K562 (cell line): ENCODE results near the gene THAP12. TPM values are rescaled to one million over a fixed set of nuclear protein-coding genes. Genes with fewer than 3 reads are reported as not detected.
A peak's percentile ranks its signal among the peaks of the same experiment; 100 is the strongest.

Experiments used
- ATAC-seq: fragments of 200-7000 bp; cut with Tn5 transposase; 3 replicates; pipeline ENCODE4 v1.9.1; 2020; ENCODE audit warnings: moderate library complexity
- BruUV-seq: library from RNA; stranded (reverse); fragments of 400-500 nt; replicated peaks from 2 replicates; lab custom pipeline; 2021; lab: Mats Ljungman, UMichigan
- CTCF ChIA-PET: fragments of 300-600 bp; formaldehyde crosslinking; extraction: SDS; loops from one replicate; lab custom pipeline; 2021; ENCODE audit warnings: low intra/inter-chr PET ratio; lab: Yijun Ruan, JAX
- POLR2A ChIA-PET: fragments of 300-600, 350-650 bp; sonication (Branson Sonifier 250); formaldehyde crosslinking; extraction: SDS; loops from one replicate; lab custom pipeline; 2021; ENCODE audit warnings: antibody characterized with exemption, inconsistent platforms; lab: Yijun Ruan, JAX
- DNase-seq, 4 experiments: peaks; one replicate each; pipeline versions ENCODE4 v3.0.0 to v3.0.0-alpha.2; 2011 to 2018; ENCODE audit warnings: low spot score in 3 of 4, mixed read lengths in 3 of 4; ENCODE audit errors: extremely low read depth in 1 of 4
- FAIRE-seq: peaks from 2 replicates; lab custom pipeline; 2011; peaks lifted over from hg19 to GRCh38; lab: Jason Lieb, UNC
- H2AFZ ChIP-seq: 2 replicates; pipeline ENCODE4 v1.6.0; 2011; ENCODE audit warnings: low read depth, low read length, control low read depth, inconsistent platforms
- H3K27ac ChIP-seq: fragments of 200-600 bp; 3 replicates; pipeline ENCODE4 v1.8.0; 2011; ENCODE audit warnings: low read depth, mild to moderate bottlenecking, control low read depth, inconsistent platforms, low read length, moderate library complexity, mixed read lengths; ENCODE audit errors: extremely low read depth
- H3K27me3 ChIP-seq, 2 experiments: fragments of 300-600 bp in 1 of 2; 2 replicates in 1 of 2; 3 replicates in 1 of 2; pipeline versions ENCODE4 v1.6.0 to v1.8.0; 2011; ENCODE audit warnings: inconsistent platforms in 2 of 2, low read length in 2 of 2, mild to moderate bottlenecking in 1 of 2, mixed read lengths in 1 of 2, moderate library complexity in 1 of 2; ENCODE audit not compliant: control insufficient read depth in 2 of 2, insufficient read depth in 2 of 2
- H3K36me3 ChIP-seq: fragments of 300-600 bp; 3 replicates; pipeline ENCODE4 v1.8.0; 2011; ENCODE audit warnings: mild to moderate bottlenecking, low read length, inconsistent platforms; ENCODE audit not compliant: control insufficient read depth, insufficient read depth
- H3K4me1 ChIP-seq, 2 experiments: fragments of 200-600 bp in 1 of 2; replicated peaks in 1 of 2; 2 replicates in 1 of 2; 3 replicates in 1 of 2; pipeline versions ENCODE4 v1.5.1 to v1.8.0; 2011; ENCODE audit warnings: inconsistent platforms in 2 of 2, low read length in 2 of 2, mild to moderate bottlenecking in 1 of 2, mixed read lengths in 1 of 2, moderate library complexity in 1 of 2; ENCODE audit not compliant: control insufficient read depth in 2 of 2, insufficient read depth in 2 of 2
- H3K4me2 ChIP-seq: 2 replicates; pipeline ENCODE4 v1.6.1; 2011; ENCODE audit warnings: low read length, control low read depth, inconsistent platforms, mixed read lengths; ENCODE audit not compliant: insufficient read depth
- H3K4me3 ChIP-seq: fragments of 200-600 bp; sonication (generic), shearing (Covaris generic); 2 replicates; pipeline ENCODE4 v1.5.1; 2016; ENCODE audit warnings: control low read depth, inconsistent platforms
- H3K79me2 ChIP-seq: fragments of 200-600 bp; 3 replicates; pipeline ENCODE4 v1.8.0; 2011; ENCODE audit warnings: low read length, inconsistent platforms; ENCODE audit not compliant: control insufficient read depth, insufficient read depth
- H3K9ac ChIP-seq, 2 experiments: 2 replicates each; pipeline versions ENCODE4 v1.6.0 to v1.6.1; 2011; ENCODE audit warnings: low read depth in 2 of 2, low read length in 2 of 2, control low read depth in 1 of 2, inconsistent platforms in 1 of 2, mild to moderate bottlenecking in 1 of 2, mixed read lengths in 1 of 2; ENCODE audit not compliant: insufficient read depth in 1 of 2
- H3K9me1 ChIP-seq: one replicate; pipeline ENCODE4 v1.6.0; 2011; ENCODE audit warnings: inconsistent platforms, mild to moderate bottlenecking, low read length, moderate library complexity; ENCODE audit not compliant: control insufficient read depth, insufficient read depth
- H3K9me3 ChIP-seq: replicated peaks from 2 replicates; pipeline ENCODE4 v1.5.1; 2011; ENCODE audit warnings: low read depth, low read length, inconsistent platforms; ENCODE audit not compliant: control insufficient read depth, insufficient read depth
- H4K20me1 ChIP-seq: replicated peaks from 2 replicates; pipeline ENCODE4 v1.6.1; 2011; ENCODE audit warnings: low read length, inconsistent platforms, mixed read lengths; ENCODE audit not compliant: control insufficient read depth, insufficient read depth
- BCOR ChIP-seq: fragments of 450-650 bp; IDR thresholded peaks from 2 replicates; pipeline ENCODE4 v1.6.1; 2016
- KDM1A ChIP-seq, 2 experiments: fragments of 450-650 bp; IDR thresholded peaks; 2 replicates each; pipeline ENCODE4 v1.6.1; 2016; ENCODE audit warnings: mild to moderate bottlenecking in 2 of 2
- KDM5B ChIP-seq: fragments of 200-600 bp; sonication (generic); IDR thresholded peaks from 2 replicates; pipeline ENCODE4 v1.6.1; 2012; ENCODE audit warnings: low read depth, mild to moderate bottlenecking, moderate library complexity, low read length, control low read depth, inconsistent platforms; ENCODE audit not compliant: insufficient replicate concordance
- RBM25 ChIP-seq: fragments of 200-400 bp; formaldehyde crosslinking; IDR thresholded peaks from 2 replicates; pipeline ENCODE4 v1.6.1; 2018; ENCODE audit warnings: low read length, low read depth, moderate library complexity; ENCODE audit not compliant: severe bottlenecking
- SRSF9 ChIP-seq: fragments of 200-400 bp; formaldehyde crosslinking; IDR thresholded peaks from 2 replicates; pipeline ENCODE4 v1.6.1; 2017; ENCODE audit warnings: low read depth, low read length, borderline replicate concordance
- ZFP36 ChIP-seq: fragments of 150-350 bp; IDR thresholded peaks from 2 replicates; pipeline ENCODE4 v1.6.1; 2018; ENCODE audit warnings: low read length, low read depth; ENCODE audit not compliant: partially characterized antibody
- WGBS: fragments of 100-300 bp; shearing (Covaris generic); methylation state at CpG from one replicate; pipeline ENCODE4 v1.1.6; 2016; ENCODE audit warnings: low coverage, mixed read lengths; ENCODE audit not compliant: insufficient coverage; ENCODE audit errors: missing lambda C conversion rate; 5-methylcytosine and 5-hydroxymethylcytosine counted together
- in situ Hi-C: fragments of 300-500 bp; cut with MboI; formaldehyde crosslinking; loops from 4 replicates; pipeline ENCODE4 v1.15.0; 2018; ENCODE audit warnings: inconsistent platforms, mixed read lengths
- intact Hi-C: fragments of 100-400 bp; cut with micrococcal nuclease; formaldehyde crosslinking; loops from 2 replicates; pipeline ENCODE4 v1.14.2; 2022
- polyA plus RNA-seq, 8 experiments: library from polyadenylated mRNA; depleted of rRNA in 4 of 8; stranded (reverse) in 5 of 8; unstranded in 3 of 8; fragments of >200 nt; fragmentation: Nextera tagmentation in 2 of 8; fragmentation: Illumina TruSeq in 1 of 8; extraction: Ambion mirVana in 2 of 8; extraction: Trizol in 1 of 8; gene quantifications; 2 replicates each; pipeline versions ENCODE4 v1.2.1 to v1.2.3, GENCODE V29; 2011 to 2014; ENCODE audit warnings: inconsistent platforms in 1 of 8, missing spikeins in 1 of 8
- total RNA-seq, 7 experiments: library from RNA; depleted of rRNA in 6 of 7; stranded (reverse); fragments of >200 nt in 6 of 7; fragmentation: Illumina TruSeq in 2 of 7; extraction: Trizol in 2 of 7; gene quantifications; 2 replicates each; pipeline versions ENCODE4 v1.2.1 to v1.2.3, GENCODE V29; 2011 to 2021; ENCODE audit warnings: low replicate concordance in 1 of 7
- TF ChIP-seq, protein P1 (sequence below), 3 experiments: fragments of 200-800 bp in 1 of 3; sonication (Bioruptor generic) in 1 of 3; sonication (generic) in 1 of 3; formaldehyde crosslinking in 1 of 3; IDR thresholded peaks; 2 replicates each; pipeline versions ENCODE4 v1.6.1 to v1.8.0; 2016 to 2022; ENCODE audit warnings: mild to moderate bottlenecking in 2 of 3, missing compliant biosample characterization in 2 of 3, missing genetic modification characterization in 2 of 3, missing genetic modification reagents in 1 of 3

THAP12 gene
- total and polyA plus RNA-seq, 9 of the 15 experiments (the other 6 are each of a cell fraction or from before 2014, with no cell fraction given) = 28.1 to 103 (median 57.8) TPM

- Histone ChIP-seq H3K4me2 (no peak overlapping the region), H3K9me3 (no peaks in the 10 kb centered on the region), H3K27ac (no peak overlapping the region), H3K9ac (no peak overlapping the region), H3K79me2 (no peaks in the 10 kb centered on the region), H3K27me3 (peaks cover 0 to 11% of the 10 kb centered on the region in 2 experiments; a peak in 2 of 5 replicates), H3K36me3 (no peaks in the 10 kb centered on the region), H4K20me1 (no peaks in the 10 kb centered on the region), H3K4me1 (peaks cover 6 to 13% of the 10 kb centered on the region in 2 experiments; a peak in 3 of 5 replicates), H3K4me3 (no peak overlapping the region), H2AFZ (no peak overlapping the region), H3K9me1 (peaks cover 4% of the 10 kb centered on the region)
- intact Hi-C loops = loop anchor here (10.0 kb wide), 1 partner anchor 353 kb away; the partner anchor contains the start of gene LRRC32
- WGBS = 50% methylated on average over 4 of the region's 8 CpGs
- no peak for FAIRE-seq
- DNase-seq = no peak
- ATAC-seq = no peak
- ChIA-PET CTCF (no interaction called here), POLR2A (interaction anchor here (0.6 kb wide), 1 partner anchor 11 kb away, joined by 3 read pairs; no protein-coding TSS in a partner anchor)
- BruUV-seq = no TSS peak
- in situ Hi-C loops = no loop called here
- TF ChIP-seq SRSF9 = no peak
- TF ChIP-seq, protein P1, sequence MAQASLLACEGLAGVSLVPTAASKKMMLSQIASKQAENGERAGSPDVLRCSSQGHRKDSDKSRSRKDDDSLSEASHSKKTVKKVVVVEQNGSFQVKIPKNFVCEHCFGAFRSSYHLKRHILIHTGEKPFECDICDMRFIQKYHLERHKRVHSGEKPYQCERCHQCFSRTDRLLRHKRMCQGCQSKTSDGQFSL (CRISPR knock-in tag; IDR thresholded peaks at IDR 0.05) = no peak
- TF ChIP-seq, protein P1 (tag; IDR thresholded peaks at IDR 0.05) = peak in 1 of 2 experiments; percentile 60; a peak in 1 of 4 replicates
These were observed 59.6 kb downstream of the THAP12 start for GRCh38 chr11:76321340-76321739.

DNA sequence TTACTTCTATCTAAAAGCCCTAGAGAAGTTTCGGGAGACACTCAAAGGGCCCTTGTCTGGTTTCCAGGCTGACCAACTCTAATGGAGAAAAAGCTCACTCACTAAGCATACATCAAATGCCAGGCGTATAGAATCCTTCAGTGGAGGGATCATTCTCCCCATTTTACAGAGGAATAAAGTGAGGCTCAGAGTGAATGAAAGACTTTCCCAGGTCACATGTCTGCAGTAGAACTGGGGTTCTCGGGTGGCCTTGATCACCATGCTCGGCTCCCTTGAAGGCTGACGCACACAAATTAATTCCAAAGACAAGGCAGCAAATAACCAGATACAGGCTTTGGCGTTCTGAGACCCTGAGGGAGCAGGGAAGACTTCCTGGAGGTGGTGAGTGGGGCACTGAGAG lies 60.0 kb downstream of the THAP12 start:
- Histone ChIP-seq H3K27me3 (peaks cover 0 to 11% of the 10 kb centered on the region in 2 experiments; a peak in 2 of 5 replicates), H3K4me3 (no peak overlapping the region), H3K9ac (no peak overlapping the region), H3K27ac (no peak overlapping the region), H2AFZ (no peak overlapping the region), H3K79me2 (no peaks in the 10 kb centered on the region), H4K20me1 (no peaks in the 10 kb centered on the region), H3K4me2 (no peak overlapping the region), H3K4me1 (peaks cover 6 to 13% of the 10 kb centered on the region in 2 experiments; a peak in 3 of 5 replicates), H3K9me3 (no peaks in the 10 kb centered on the region), H3K36me3 (no peaks in the 10 kb centered on the region), H3K9me1 (peaks cover 4% of the 10 kb centered on the region)
- CTCF ChIA-PET = no interaction called here
- FAIRE-seq (no peak), ATAC-seq (no peak), DNase-seq (no peak)
- intact Hi-C loops = loop anchor here (10.0 kb wide), 1 partner anchor 354 kb away; the partner anchor contains the start of gene LRRC32
- POLR2A ChIA-PET = interaction anchor here (0.6 kb wide), 1 partner anchor 11 kb away, joined by 3 read pairs; no protein-coding TSS in a partner anchor
- TF ChIP-seq KDM5B (no peak), ZFP36 (peak; percentile 62), KDM1A (IDR thresholded peaks at IDR 0.05) (0 out of 4 replicates have a peak, but pooled peaks have one; percentile 10 to 23), BCOR (peak; percentile 27; the same call in 1 of the 2 replicates), RBM25 (peak; percentile 78)
- 15% methylated on average over 6 of the region's 6 CpGs for WGBS
- BruUV-seq = no TSS peak
- in situ Hi-C loops = no loop called here
